H1 (cell line): ENCODE data around the gene SMAD7. TPM values are rescaled to one million over a fixed set of nuclear protein-coding genes. Genes with fewer than 3 reads are reported as not detected.

Source experiments
- ATF2 ChIP-seq: IDR thresholded peaks from 2 replicates; pipeline ENCODE4 v1.6.1; 2012; ENCODE audit warnings: low read length, inconsistent platforms
- CHD7 ChIP-seq: fragments of 300-600 bp; sonication (generic); IDR thresholded peaks from 2 replicates; pipeline ENCODE4 v1.7.1; 2012; ENCODE audit warnings: low read length, moderate library complexity, mild to moderate bottlenecking, inconsistent platforms; ENCODE audit not compliant: insufficient replicate concordance
- JUND ChIP-seq: IDR thresholded peaks from 2 replicates; pipeline ENCODE4 v1.6.1; 2011; ENCODE audit warnings: mild to moderate bottlenecking, improper control_type of control experiment, low read length
- NANOG ChIP-seq: IDR thresholded peaks from 2 replicates; pipeline ENCODE4 v1.6.1; 2011; ENCODE audit warnings: low read length, low read depth, mild to moderate bottlenecking, inconsistent platforms; ENCODE audit not compliant: insufficient read depth, poor library complexity, severe bottlenecking
- RAD21 ChIP-seq, 2 experiments: IDR thresholded peaks in 1 of 2; conservative IDR thresholded peaks in 1 of 2; 2 replicates each; pipeline ENCODE4 v1.6.1; 2011; ENCODE audit warnings: low read depth in 2 of 2, low read length in 2 of 2, improper control_type of control experiment in 1 of 2, inconsistent platforms in 1 of 2, mild to moderate bottlenecking in 1 of 2, moderate library complexity in 1 of 2
- SIRT6 ChIP-seq: IDR thresholded peaks from one replicate; pipeline ENCODE4 v1.7.1; 2012; ENCODE audit warnings: low read length, inconsistent platforms
- SP4 ChIP-seq: IDR thresholded peaks from 2 replicates; pipeline ENCODE4 v1.6.1; 2012; ENCODE audit warnings: low read length, inconsistent platforms
- polyA plus RNA-seq, 7 experiments: library from polyadenylated mRNA; depleted of rRNA in 3 of 7; stranded (reverse) in 5 of 7; unstranded in 2 of 7; fragments of >200 nt in 5 of 7; fragments of 200-250 nt in 2 of 7; gene quantifications; 1 replicate in 5 of 7; 2 replicates in 1 of 7; 4 replicates in 1 of 7; pipeline versions ENCODE4 v1.2.1 to v1.2.3, GENCODE V29; 2011 to 2013; ENCODE audit warnings: missing spikeins in 2 of 7, mixed read lengths in 2 of 7
- total RNA-seq: library from RNA; stranded (reverse); fragmentation: NEBNext Ultra II Directional; extraction: Animal tissue kit (Norgen Biotek cat#: 25700); gene quantifications from 2 replicates; pipeline ENCODE4 v1.2.1, GENCODE V29; 2021

The SMAD7 gene
- total and polyA plus RNA-seq, 2 of the 8 experiments (the other 6 are each of a cell fraction or from before 2014, with no cell fraction given): 6.5 to 15.5 TPM

- TF ChIP-seq ATF2: peak; percentile 25; the same call in 1 of the 2 replicates
- TF ChIP-seq SP4: 0 out of 2 replicates have a peak, but pooled peaks have one; percentile 15
- TF ChIP-seq JUND: peak; percentile 49; the same call in 1 of the 2 replicates
- TF ChIP-seq RAD21 (IDR thresholded peaks at IDR 0.05 in 1 of 2, conservative IDR thresholded peaks at IDR 0.05 in 1 of 2; ENCODE audit: low read depth in 2 of 2, low read length in 2 of 2): 0 out of 4 replicates have a peak, but pooled peaks of 1 of the 2 experiments have one; percentile 2
- TF ChIP-seq CHD7: no peak
- TF ChIP-seq NANOG: no peak
- TF ChIP-seq SIRT6: no peak
These were observed 1.7 kb upstream of the SMAD7 start (continued) for GRCh38 chr18:48952287-48953103.
